K562 (cell line): ENCODE measurements around the gene CORO6. TPM values are rescaled to one million over a fixed set of nuclear protein-coding genes. Genes with fewer than 3 reads are reported as not detected.

Source experiments
- CXXC5 ChIP-seq: fragments of 250-450 bp; sonication (Bioruptor Pico); IDR thresholded peaks from 2 replicates; pipeline ENCODE4 v1.8.0; 2022; ENCODE audit warnings: inconsistent platforms, mild to moderate bottlenecking, moderate library complexity
- DDX20 ChIP-seq: fragments of 450-650 bp; IDR thresholded peaks from 2 replicates; pipeline ENCODE4 v1.6.1; 2016; ENCODE audit warnings: missing genetic modification characterization, low read depth, mild to moderate bottlenecking, missing compliant biosample characterization, moderate library complexity
- E2F3 ChIP-seq: fragments of 250-450 bp; sonication (Bioruptor Pico); IDR thresholded peaks from 2 replicates; pipeline ENCODE4 v1.4.0; 2020; ENCODE audit warnings: mild to moderate bottlenecking
- ELF4 ChIP-seq: fragments of 450-650 bp; formaldehyde crosslinking; IDR thresholded peaks from 2 replicates; pipeline ENCODE4 v1.4.0; 2022; ENCODE audit warnings: missing genetic modification characterization
- ETV1 ChIP-seq: fragments of 450-650 bp; conservative IDR thresholded peaks from 2 replicates; pipeline ENCODE4 v1.6.1; 2016; ENCODE audit warnings: missing genetic modification characterization, control low read depth, low read depth, missing compliant biosample characterization
- JUND ChIP-seq, 2 experiments: IDR thresholded peaks; 2 replicates in 1 of 2; 3 replicates in 1 of 2; pipeline ENCODE4 v1.6.1; 2011; ENCODE audit warnings: borderline replicate concordance in 2 of 2, low read depth in 2 of 2, low read length in 2 of 2, improper control_type of control experiment in 1 of 2, missing biosample characterization in 1 of 2, missing genetic modification characterization in 1 of 2, missing genetic modification reagents in 1 of 2
- MBD2 ChIP-seq: sonication (generic); IDR thresholded peaks from 2 replicates; pipeline ENCODE4 v1.6.1; 2016; ENCODE audit warnings: low read depth, borderline replicate concordance
- NCOA1 ChIP-seq: fragments of 450-650 bp; IDR thresholded peaks from 2 replicates; pipeline ENCODE4 v1.6.1; 2016; ENCODE audit warnings: low read depth
- NFE2L1 ChIP-seq: fragments of 450-650 bp; IDR thresholded peaks from 2 replicates; pipeline ENCODE4 v1.6.1; 2016; ENCODE audit warnings: missing genetic modification characterization, low read depth, mild to moderate bottlenecking, missing compliant biosample characterization, moderate library complexity, borderline replicate concordance
- NR2C1 ChIP-seq, 2 experiments: fragments of 450-650 bp; IDR thresholded peaks; 2 replicates each; pipeline ENCODE4 v1.6.1; 2017; ENCODE audit warnings: mild to moderate bottlenecking in 2 of 2, antibody characterized with exemption in 1 of 2, inconsistent platforms in 1 of 2, missing compliant biosample characterization in 1 of 2, missing genetic modification characterization in 1 of 2
- RBBP5 ChIP-seq: fragments of 200-600 bp; sonication (generic); IDR thresholded peaks from 2 replicates; pipeline ENCODE4 v1.6.1; 2012; ENCODE audit warnings: borderline replicate concordance, mild to moderate bottlenecking, low read length, control low read depth, inconsistent platforms; ENCODE audit not compliant: insufficient read depth, poor library complexity, severe bottlenecking
- SAP30 ChIP-seq: fragments of 200-600 bp; sonication (generic); IDR thresholded peaks from 2 replicates; pipeline ENCODE4 v1.6.1; 2012; ENCODE audit warnings: borderline replicate concordance, low read depth, mild to moderate bottlenecking, moderate library complexity, low read length, control low read depth, inconsistent platforms; ENCODE audit not compliant: insufficient read depth, poor library complexity, severe bottlenecking
- SREBF2 ChIP-seq: sonication (generic); formaldehyde crosslinking; IDR thresholded peaks from 2 replicates; pipeline ENCODE4 v1.4.0; 2020; ENCODE audit warnings: mild to moderate bottlenecking, missing genetic modification reagents
- TAF1 ChIP-seq: IDR thresholded peaks from 2 replicates; pipeline ENCODE4 v1.6.1; 2011; ENCODE audit warnings: mild to moderate bottlenecking, low read length, moderate library complexity; ENCODE audit not compliant: insufficient read depth, control insufficient read depth, severe bottlenecking; ENCODE audit errors: extremely low read depth
- TGIF2 ChIP-seq: sonication (generic); formaldehyde crosslinking; IDR thresholded peaks from 2 replicates; pipeline ENCODE4 v1.8.1; 2022; ENCODE audit warnings: mild to moderate bottlenecking, missing genetic modification reagents, moderate library complexity
- ZNF12 ChIP-seq: sonication (generic); formaldehyde crosslinking; IDR thresholded peaks from 2 replicates; pipeline ENCODE4 v1.4.0; 2020; ENCODE audit warnings: mild to moderate bottlenecking, missing genetic modification reagents
- ZNF121 ChIP-seq: sonication (generic); formaldehyde crosslinking; conservative IDR thresholded peaks from 2 replicates; pipeline ENCODE4 v1.8.0; 2022; ENCODE audit warnings: missing genetic modification reagents
- ZNF561 ChIP-seq: fragments of 450-650 bp; formaldehyde crosslinking; conservative IDR thresholded peaks from 2 replicates; pipeline ENCODE4 v1.4.0; 2020; ENCODE audit warnings: mild to moderate bottlenecking, moderate library complexity
- polyA plus RNA-seq, 8 experiments: library from polyadenylated mRNA; depleted of rRNA in 4 of 8; stranded (reverse) in 5 of 8; unstranded in 3 of 8; fragments of >200 nt; fragmentation: Nextera tagmentation in 2 of 8; fragmentation: Illumina TruSeq in 1 of 8; extraction: Ambion mirVana in 2 of 8; extraction: Trizol in 1 of 8; gene quantifications; 2 replicates each; pipeline versions ENCODE4 v1.2.1 to v1.2.3, GENCODE V29; 2011 to 2014; ENCODE audit warnings: inconsistent platforms in 1 of 8, missing spikeins in 1 of 8
- total RNA-seq, 7 experiments: library from RNA; depleted of rRNA in 6 of 7; stranded (reverse); fragments of >200 nt in 6 of 7; fragmentation: Illumina TruSeq in 2 of 7; extraction: Trizol in 2 of 7; gene quantifications; 2 replicates each; pipeline versions ENCODE4 v1.2.1 to v1.2.3, GENCODE V29; 2011 to 2021; ENCODE audit warnings: low replicate concordance in 1 of 7
- TF ChIP-seq, protein P1 (sequence below), 3 experiments: IDR thresholded peaks in 2 of 3; conservative IDR thresholded peaks in 1 of 3; 2 replicates each; pipeline ENCODE4 v1.5.1; 2011 to 2012; ENCODE audit warnings: low read length in 3 of 3, mild to moderate bottlenecking in 3 of 3, control low read depth in 2 of 3, improper control_type of control experiment in 1 of 3, inconsistent platforms in 1 of 3, low read depth in 1 of 3, mixed read lengths in 1 of 3, moderate library complexity in 1 of 3; ENCODE audit not compliant: insufficient read depth in 2 of 3
- TF ChIP-seq, protein P2 (sequence below): fragments of 450-650 bp; IDR thresholded peaks from 2 replicates; pipeline ENCODE4 v1.6.1; 2017; ENCODE audit warnings: antibody characterized with exemption, mild to moderate bottlenecking

CORO6 gene
- total and polyA plus RNA-seq, 9 of the 15 experiments (the other 6 are each of a cell fraction or from before 2014, with no cell fraction given) = 0.04 to 11.9 (median 2.4) TPM

DNA sequence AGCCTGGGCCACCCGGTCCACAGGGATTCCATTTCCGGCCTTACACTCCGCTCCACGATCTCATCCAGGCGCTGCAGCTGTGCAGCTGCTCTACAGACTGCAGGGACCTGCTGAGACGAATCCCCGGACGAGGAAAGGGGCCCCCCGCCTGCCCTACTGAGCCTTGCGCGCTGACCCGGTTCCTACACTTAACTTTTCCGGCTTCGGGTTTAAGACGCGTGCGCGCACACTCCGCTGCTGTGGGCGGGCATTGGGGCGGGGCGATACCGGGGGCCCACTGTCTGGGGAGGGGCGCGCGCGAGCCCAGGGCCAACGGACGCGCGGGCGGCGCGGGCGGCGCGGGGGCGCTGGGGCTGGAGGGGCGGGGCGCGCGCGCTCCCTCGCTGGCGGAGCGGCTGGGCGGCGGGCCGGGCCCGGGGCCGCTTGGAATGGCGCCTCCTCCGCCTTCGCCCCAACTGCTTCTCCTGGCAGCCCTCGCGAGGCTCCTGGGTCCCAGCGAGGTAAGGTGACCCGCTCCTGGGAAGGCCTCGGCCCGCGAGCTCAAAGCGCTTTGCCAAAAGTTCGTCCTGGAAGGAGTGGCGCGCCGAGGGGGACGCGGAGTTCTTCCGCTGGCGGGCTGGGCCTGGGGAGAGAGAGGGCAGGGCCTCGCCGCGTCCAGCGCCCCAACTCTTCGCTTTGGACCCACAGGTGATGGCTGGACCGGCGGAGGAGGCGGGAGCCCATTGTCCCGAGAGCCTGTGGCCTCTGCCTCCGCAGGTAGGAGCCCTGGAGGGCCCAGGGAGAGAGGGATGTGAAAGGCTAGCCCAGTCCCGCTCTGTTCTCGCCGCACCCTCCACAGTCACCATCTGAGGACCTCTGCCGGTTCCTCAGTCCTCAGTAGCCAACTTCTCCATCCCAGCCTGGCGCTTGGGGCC lies 54.1 kb downstream of the CORO6 start, which contains the start of gene TP53I13 (continued):
- peak; percentile 45 for TF ChIP-seq TAF1
- no peak for TF ChIP-seq TGIF2 (CRISPR knock-in tag)
- TF ChIP-seq SAP30 = peak; percentile 26
- no peak for TF ChIP-seq RBBP5
- no peak for TF ChIP-seq JUND (IDR thresholded peaks at IDR 0.05; ENCODE audit: borderline replicate concordance, low read depth, low read length)
- TF ChIP-seq JUND (tag; IDR thresholded peaks at IDR 0.05; ENCODE audit: borderline replicate concordance, low read depth, low read length) = no peak
- TF ChIP-seq NFE2L1 = no peak
- no peak for TF ChIP-seq ELF4 (CRISPR knock-in tag)
- TF ChIP-seq ZNF561 (CRISPR knock-in tag) = no peak
- TF ChIP-seq CXXC5 (CRISPR knock-in tag) = peak; percentile 58
- TF ChIP-seq ZNF121 (CRISPR knock-in tag) = no peak
- TF ChIP-seq NCOA1 = no peak
- 0 out of 2 replicates have a peak, but pooled peaks have one; percentile 33 for TF ChIP-seq ETV1 (tag)
- no peak for TF ChIP-seq NR2C1 (IDR thresholded peaks at IDR 0.05)
- TF ChIP-seq NR2C1 (tag; IDR thresholded peaks at IDR 0.05) = no peak
- TF ChIP-seq ZNF12 = no peak
- TF ChIP-seq SREBF2 (CRISPR knock-in tag) = no peak
- TF ChIP-seq MBD2 = peak; percentile 36; the same call in 1 of the 2 replicates
- TF ChIP-seq, protein P1, sequence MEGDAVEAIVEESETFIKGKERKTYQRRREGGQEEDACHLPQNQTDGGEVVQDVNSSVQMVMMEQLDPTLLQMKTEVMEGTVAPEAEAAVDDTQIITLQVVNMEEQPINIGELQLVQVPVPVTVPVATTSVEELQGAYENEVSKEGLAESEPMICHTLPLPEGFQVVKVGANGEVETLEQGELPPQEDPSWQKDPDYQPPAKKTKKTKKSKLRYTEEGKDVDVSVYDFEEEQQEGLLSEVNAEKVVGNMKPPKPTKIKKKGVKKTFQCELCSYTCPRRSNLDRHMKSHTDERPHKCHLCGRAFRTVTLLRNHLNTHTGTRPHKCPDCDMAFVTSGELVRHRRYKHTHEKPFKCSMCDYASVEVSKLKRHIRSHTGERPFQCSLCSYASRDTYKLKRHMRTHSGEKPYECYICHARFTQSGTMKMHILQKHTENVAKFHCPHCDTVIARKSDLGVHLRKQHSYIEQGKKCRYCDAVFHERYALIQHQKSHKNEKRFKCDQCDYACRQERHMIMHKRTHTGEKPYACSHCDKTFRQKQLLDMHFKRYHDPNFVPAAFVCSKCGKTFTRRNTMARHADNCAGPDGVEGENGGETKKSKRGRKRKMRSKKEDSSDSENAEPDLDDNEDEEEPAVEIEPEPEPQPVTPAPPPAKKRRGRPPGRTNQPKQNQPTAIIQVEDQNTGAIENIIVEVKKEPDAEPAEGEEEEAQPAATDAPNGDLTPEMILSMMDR (IDR thresholded peaks at IDR 0.05 in 2 of 3, conservative IDR thresholded peaks at IDR 0.05 in 1 of 3; ENCODE audit: insufficient read depth in 2 of 3, low read depth in 1 of 3, low read length in 3 of 3) = peak in 1 of 3 experiments; percentile 5; a peak in 1 of 6 replicates
- TF ChIP-seq, protein P2, sequence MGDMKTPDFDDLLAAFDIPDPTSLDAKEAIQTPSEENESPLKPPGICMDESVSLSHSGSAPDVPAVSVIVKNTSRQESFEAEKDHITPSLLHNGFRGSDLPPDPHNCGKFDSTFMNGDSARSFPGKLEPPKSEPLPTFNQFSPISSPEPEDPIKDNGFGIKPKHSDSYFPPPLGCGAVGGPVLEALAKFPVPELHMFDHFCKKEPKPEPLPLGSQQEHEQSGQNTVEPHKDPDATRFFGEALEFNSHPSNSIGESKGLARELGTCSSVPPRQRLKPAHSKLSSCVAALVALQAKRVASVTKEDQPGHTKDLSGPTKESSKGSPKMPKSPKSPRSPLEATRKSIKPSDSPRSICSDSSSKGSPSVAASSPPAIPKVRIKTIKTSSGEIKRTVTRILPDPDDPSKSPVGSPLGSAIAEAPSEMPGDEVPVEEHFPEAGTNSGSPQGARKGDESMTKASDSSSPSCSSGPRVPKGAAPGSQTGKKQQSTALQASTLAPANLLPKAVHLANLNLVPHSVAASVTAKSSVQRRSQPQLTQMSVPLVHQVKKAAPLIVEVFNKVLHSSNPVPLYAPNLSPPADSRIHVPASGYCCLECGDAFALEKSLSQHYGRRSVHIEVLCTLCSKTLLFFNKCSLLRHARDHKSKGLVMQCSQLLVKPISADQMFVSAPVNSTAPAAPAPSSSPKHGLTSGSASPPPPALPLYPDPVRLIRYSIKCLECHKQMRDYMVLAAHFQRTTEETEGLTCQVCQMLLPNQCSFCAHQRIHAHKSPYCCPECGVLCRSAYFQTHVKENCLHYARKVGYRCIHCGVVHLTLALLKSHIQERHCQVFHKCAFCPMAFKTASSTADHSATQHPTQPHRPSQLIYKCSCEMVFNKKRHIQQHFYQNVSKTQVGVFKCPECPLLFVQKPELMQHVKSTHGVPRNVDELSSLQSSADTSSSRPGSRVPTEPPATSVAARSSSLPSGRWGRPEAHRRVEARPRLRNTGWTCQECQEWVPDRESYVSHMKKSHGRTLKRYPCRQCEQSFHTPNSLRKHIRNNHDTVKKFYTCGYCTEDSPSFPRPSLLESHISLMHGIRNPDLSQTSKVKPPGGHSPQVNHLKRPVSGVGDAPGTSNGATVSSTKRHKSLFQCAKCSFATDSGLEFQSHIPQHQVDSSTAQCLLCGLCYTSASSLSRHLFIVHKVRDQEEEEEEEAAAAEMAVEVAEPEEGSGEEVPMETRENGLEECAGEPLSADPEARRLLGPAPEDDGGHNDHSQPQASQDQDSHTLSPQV = no peak
- TF ChIP-seq E2F3 = 0 out of 2 replicates have a peak, but pooled peaks have one; percentile 16
- no peak for TF ChIP-seq DDX20 (tag)
